ENCODE data around the gene CAPS2. TPM values are rescaled to one million over a fixed set of nuclear protein-coding genes. Genes with fewer than 3 reads are reported as not detected.

The CAPS2 gene
- total and polyA plus RNA-seq, 2 donors (not counting 3 experiments of a cell fraction or from before 2014, with no cell fraction given): 0.61 to 1.7 TPM

DNA sequence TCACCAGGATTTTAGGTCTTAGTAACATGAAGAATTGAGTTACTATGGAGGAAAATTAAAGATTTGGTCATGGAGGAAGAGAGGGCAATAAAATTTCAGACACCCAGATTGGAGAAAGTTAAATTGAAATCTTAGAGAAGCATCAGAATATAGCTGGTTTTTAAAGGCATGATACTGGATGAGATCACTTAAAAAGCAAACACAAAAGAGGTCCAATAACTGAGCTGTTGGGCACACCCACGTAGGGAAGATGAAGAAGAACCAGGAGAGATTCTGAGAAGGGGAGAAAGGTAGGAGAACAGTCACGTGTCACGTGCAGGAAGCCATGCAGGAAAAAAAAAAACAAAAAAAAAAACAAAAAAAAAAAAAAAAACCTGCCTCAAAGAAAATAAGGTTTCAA lies 18.8 kb downstream of the CAPS2 start:
- Histone ChIP-seq H3K27me3 (ENCODE audit: control insufficient read depth in 2 of 2, insufficient read depth in 2 of 2, low read length in 2 of 2) (no peaks in the 10 kb centered on the region), H3K9me3 (replicated peaks; ENCODE audit: control insufficient read depth, insufficient read depth, low read length) (no peaks in the 10 kb centered on the region), H3K4me1 (ENCODE audit: control insufficient read depth, extremely low read depth, insufficient read depth, low read length) (no peaks in the 10 kb centered on the region), H3K36me3 (ENCODE audit: control insufficient read depth in 2 of 2, extremely low read depth in 1 of 2, insufficient read depth in 2 of 2, low read length in 2 of 2) (no peaks in the 10 kb centered on the region), H3K4me3 (replicated peaks in 1 of 3; ENCODE audit: insufficient read depth in 1 of 3, low read depth in 1 of 3, low read length in 3 of 3) (no peak overlapping the region), H2AFZ (ENCODE audit: low read depth, low read length) (no peak overlapping the region), H4K20me1 (replicated peaks; ENCODE audit: control insufficient read depth, extremely low read depth, insufficient read depth, low read length) (no peaks in the 10 kb centered on the region), H3K9ac (replicated peaks; ENCODE audit: extremely low read depth, insufficient read depth, low read length) (no peak overlapping the region), H3K27ac (ENCODE audit: insufficient read depth, low read depth, low read length) (no peak overlapping the region), H3K9me1 (replicated peaks; ENCODE audit: control insufficient read depth, extremely low read depth, insufficient read depth, low read length) (no peaks in the 10 kb centered on the region), H3K4me2 (ENCODE audit: insufficient read depth, low read length) (no peak overlapping the region), H3K79me2 (ENCODE audit: control insufficient read depth, insufficient read depth, low read length) (no peaks in the 10 kb centered on the region)
- intact Hi-C loops (cut with micrococcal nuclease): no loop called here
- no peak for DNase-seq (ENCODE audit: low read depth, low spot score)
- dilution Hi-C loops (cut with MboI; ENCODE audit: extremely low pct_ligation_motif_present, low sequenced_read_pairs): no loop called here
- no TSS peak for BruUV-seq (replicated peaks)
- POLR2A ChIA-PET: no interaction called here
- CTCF ChIA-PET: no interaction called here
- TF ChIP-seq MYC (IDR thresholded peaks at IDR 0.05; ENCODE audit: low read depth, low read length) (no peak), POLR2A (IDR thresholded peaks at IDR 0.05; ENCODE audit: low read depth, low read length) (no peak), JUN (IDR thresholded peaks at IDR 0.05; ENCODE audit: borderline replicate concordance, insufficient read depth, insufficient read length, low read depth) (no peak)
- no peak for FAIRE-seq

DNA sequence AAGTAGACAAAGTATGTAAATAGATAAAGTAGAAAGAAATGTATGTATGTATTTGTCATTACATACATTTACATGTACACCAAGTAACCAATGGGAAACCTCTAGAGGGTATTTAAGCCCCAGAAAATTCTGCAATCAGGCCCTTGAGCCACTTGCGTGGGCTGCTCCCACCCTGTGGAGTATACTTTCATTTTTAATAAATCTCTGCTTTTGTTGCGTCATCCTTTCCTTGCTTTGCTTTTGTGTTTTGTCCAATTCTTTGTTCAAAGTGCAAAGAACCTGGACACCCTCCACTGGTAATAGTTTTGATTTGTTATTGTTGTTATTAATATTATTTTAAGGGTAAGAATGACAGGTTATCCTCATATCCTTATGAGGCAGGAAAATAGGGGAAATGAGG lies 21.8 kb downstream of the CAPS2 start:
- Histone ChIP-seq H3K9me3 (replicated peaks; ENCODE audit: control insufficient read depth, insufficient read depth, low read length) (no peaks in the 10 kb centered on the region), H3K27ac (ENCODE audit: insufficient read depth, low read depth, low read length) (no peak overlapping the region), H3K4me3 (replicated peaks in 1 of 3; ENCODE audit: insufficient read depth in 1 of 3, low read depth in 1 of 3, low read length in 3 of 3) (no peak overlapping the region), H3K79me2 (ENCODE audit: control insufficient read depth, insufficient read depth, low read length) (no peaks in the 10 kb centered on the region), H3K4me1 (ENCODE audit: control insufficient read depth, extremely low read depth, insufficient read depth, low read length) (no peaks in the 10 kb centered on the region), H3K27me3 (ENCODE audit: control insufficient read depth in 2 of 2, insufficient read depth in 2 of 2, low read length in 2 of 2) (no peaks in the 10 kb centered on the region), H3K9ac (replicated peaks; ENCODE audit: extremely low read depth, insufficient read depth, low read length) (no peak overlapping the region), H4K20me1 (replicated peaks; ENCODE audit: control insufficient read depth, extremely low read depth, insufficient read depth, low read length) (no peaks in the 10 kb centered on the region), H2AFZ (ENCODE audit: low read depth, low read length) (no peak overlapping the region), H3K4me2 (ENCODE audit: insufficient read depth, low read length) (no peak overlapping the region), H3K36me3 (ENCODE audit: control insufficient read depth in 2 of 2, extremely low read depth in 1 of 2, insufficient read depth in 2 of 2, low read length in 2 of 2) (no peaks in the 10 kb centered on the region), H3K9me1 (replicated peaks; ENCODE audit: control insufficient read depth, extremely low read depth, insufficient read depth, low read length) (no peaks in the 10 kb centered on the region)
- FAIRE-seq (no peak), DNase-seq (ENCODE audit: low read depth, low spot score) (no peak)
- dilution Hi-C loops (cut with MboI; ENCODE audit: extremely low pct_ligation_motif_present, low sequenced_read_pairs): no loop called here
- TF ChIP-seq POLR2A (IDR thresholded peaks at IDR 0.05; ENCODE audit: low read depth, low read length) (no peak), MYC (IDR thresholded peaks at IDR 0.05; ENCODE audit: low read depth, low read length) (no peak), EZH2 (IDR thresholded peaks at IDR 0.05; ENCODE audit: borderline replicate concordance, low read depth, low read length, severe bottlenecking) (no peak), JUN (IDR thresholded peaks at IDR 0.05; ENCODE audit: borderline replicate concordance, insufficient read depth, insufficient read length, low read depth) (no peak), MAX (IDR thresholded peaks at IDR 0.05; ENCODE audit: insufficient read depth, insufficient read length) (no peak), GATA2 (IDR thresholded peaks at IDR 0.05; ENCODE audit: insufficient read depth, insufficient read length, low read depth, low read length) (no peak)
- BruUV-seq (replicated peaks): no TSS peak
- ChIA-PET POLR2A (no interaction called here), CTCF (no interaction called here)
- intact Hi-C loops (cut with micrococcal nuclease): no loop called here
